ENCODE measurements around the gene DNAJB4.
"Not testable (repeated sequence)": the region's sequence is repeated elsewhere in the genome, so short reads cannot be mapped to it uniquely, and the experiment has no call there.

The DNAJB4 gene

GRCh38 chr1:77991638-77992037, 13.1 kb upstream of the DNAJB4 start:
- DNase-seq (ENCODE audit: low spot score): no peak

- no peak for DNase-seq (ENCODE audit: low spot score)
These were observed 10.5 kb upstream of the DNAJB4 start for GRCh38 chr1:77994117-77994705.

GRCh38 chr1:77996734-77997133, 8.0 kb upstream of the DNAJB4 start:
- DNase-seq (ENCODE audit: low spot score): no peak

- DNase-seq (ENCODE audit: low spot score): not testable (repeated sequence)
These were observed 4.2 kb upstream of the DNAJB4 start for GRCh38 chr1:78000536-78000935.

- no peak for DNase-seq (ENCODE audit: low spot score)
These were observed 1.5 kb upstream of the DNAJB4 start for GRCh38 chr1:78003070-78003746.

- DNase-seq (ENCODE audit: low spot score): peak; percentile 35
These were observed 639 bp upstream of the DNAJB4 start for GRCh38 chr1:78003882-78004718.

- DNase-seq (ENCODE audit: low spot score): no peak
These were observed 646 bp downstream of the DNAJB4 start for GRCh38 chr1:78005448-78005722.

- DNase-seq (ENCODE audit: low spot score): peak; percentile 22
These were observed 1.0 kb downstream of the DNAJB4 start for GRCh38 chr1:78005755-78006154.

GRCh38 chr1:78006521-78006920, 1.8 kb downstream of the DNAJB4 start:
- DNase-seq (ENCODE audit: low spot score): no peak

- no peak for DNase-seq (ENCODE audit: low spot score)
These were observed 3.1 kb downstream of the DNAJB4 start for GRCh38 chr1:78007677-78008341.

- no peak for DNase-seq (ENCODE audit: low spot score)
These were observed 4.5 kb downstream of the DNAJB4 start for GRCh38 chr1:78009276-78009675.

GRCh38 chr1:78009836-78010235, 5.1 kb downstream of the DNAJB4 start:
- no peak for DNase-seq (ENCODE audit: low spot score)

GRCh38 chr1:78011050-78011449, 6.3 kb downstream of the DNAJB4 start:
- no peak for DNase-seq (ENCODE audit: low spot score)

GRCh38 chr1:78015148-78015547, 10.4 kb downstream of the DNAJB4 start:
- DNase-seq (ENCODE audit: low spot score): no peak

GRCh38 chr1:78019024-78019423, 14.3 kb downstream of the DNAJB4 start:
- no peak for DNase-seq (ENCODE audit: low spot score)

- not testable (repeated sequence) for DNase-seq (ENCODE audit: low spot score)
These were observed 16.4 kb downstream of the DNAJB4 start for GRCh38 chr1:78021134-78021533.

- DNase-seq (ENCODE audit: low spot score): no peak
These were observed 25.1 kb downstream of the DNAJB4 start for GRCh38 chr1:78029793-78030192.

- DNase-seq (ENCODE audit: low spot score): no peak
These were observed 28.5 kb downstream of the DNAJB4 start for GRCh38 chr1:78032996-78033796.

GRCh38 chr1:78033797-78034172, 29.0 kb downstream of the DNAJB4 start:
- no peak for DNase-seq (ENCODE audit: low spot score)

- DNase-seq (ENCODE audit: low spot score): no peak
These were observed 30.4 kb downstream of the DNAJB4 start for GRCh38 chr1:78035121-78035520.

- DNase-seq (ENCODE audit: low spot score): no peak
These were observed 31.7 kb downstream of the DNAJB4 start for GRCh38 chr1:78036450-78036849.

- no peak for DNase-seq (ENCODE audit: low spot score)
These were observed 33.3 kb downstream of the DNAJB4 start for GRCh38 chr1:78038071-78038470.

Measured in CD4-positive, alpha-beta T cell treated with Interleukin-2 at 100 ng/mL for 4 hours (primary cell).